ENCODE measurements around the gene LEFTY2. TPM values are rescaled to one million over a fixed set of nuclear protein-coding genes. Genes with fewer than 3 reads are reported as not detected.

LEFTY2 gene
- total and polyA plus RNA-seq, 9 of the 15 experiments (the other 6 are each of a cell fraction or from before 2014, with no cell fraction given): 0.04 to 0.14 TPM; not detected in 7

GRCh38 chr1:225941942-225942222 is 862 bp upstream of the LEFTY2 start:
- ATAC-seq: no peak
- FAIRE-seq: peak; percentile 11
- ChIA-PET CTCF (ENCODE audit: low intra/inter-chr PET ratio) (no interaction called here), POLR2A (interaction anchor here (1.4 kb wide), 1 partner anchor 16 kb away, joined by 7 read pairs; no protein-coding TSS in a partner anchor)
- DNase-seq (ENCODE audit: extremely low read depth in 1 of 4, low spot score in 3 of 4): no peak
- Histone ChIP-seq H3K9me3 (replicated peaks; ENCODE audit: control insufficient read depth, insufficient read depth, low read depth, low read length) (no peaks in the 10 kb centered on the region), H3K9ac (ENCODE audit: insufficient read depth in 1 of 2, low read depth in 2 of 2, low read length in 2 of 2) (peak overlapping the region in 1 of 2 experiments; percentile 71; a peak in 1 of 4 replicates), H3K36me3 (ENCODE audit: control insufficient read depth, insufficient read depth, low read length) (no peaks in the 10 kb centered on the region), H2AFZ (ENCODE audit: low read depth, low read length) (peak overlapping the region; percentile 0; the same call in 1 of the 2 replicates), H3K79me2 (ENCODE audit: control insufficient read depth, insufficient read depth, low read length) (no peaks in the 10 kb centered on the region), H3K4me1 (replicated peaks in 1 of 2; ENCODE audit: control insufficient read depth in 2 of 2, insufficient read depth in 2 of 2, low read length in 2 of 2) (peaks cover 7 to 23% of the 10 kb centered on the region in 2 experiments; a peak in 4 of 5 replicates), H3K27me3 (ENCODE audit: control insufficient read depth in 2 of 2, insufficient read depth in 2 of 2, low read length in 2 of 2) (no peaks in the 10 kb centered on the region), H4K20me1 (replicated peaks; ENCODE audit: control insufficient read depth, insufficient read depth, low read length) (no peaks in the 10 kb centered on the region), H3K4me3 (no peak overlapping the region), H3K27ac (ENCODE audit: extremely low read depth, low read depth, low read length) (no peak overlapping the region), H3K9me1 (ENCODE audit: control insufficient read depth, insufficient read depth, low read length) (no peaks in the 10 kb centered on the region), H3K4me2 (ENCODE audit: insufficient read depth, low read length) (no peak overlapping the region)
- no peak for TF ChIP-seq KDM1A (IDR thresholded peaks at IDR 0.05)
- peak; percentile 24; the same call in 1 of the 2 replicates for TF ChIP-seq TOE1 (IDR thresholded peaks at IDR 0.05; ENCODE audit: borderline replicate concordance)
- TF ChIP-seq TOE1 (CRISPR knock-in tag; IDR thresholded peaks at IDR 0.05; ENCODE audit: borderline replicate concordance, low read depth): no peak
- peak; percentile 23 for TF ChIP-seq PRDM10 (IDR thresholded peaks at IDR 0.05; ENCODE audit: partially characterized antibody)
- TF ChIP-seq MAZ (CRISPR knock-in tag; conservative IDR thresholded peaks at IDR 0.05 in 1 of 2, IDR thresholded peaks at IDR 0.05 in 1 of 2): 0 out of 4 replicates have a peak, but pooled peaks of 1 of the 2 experiments have one; percentile 16
- BruUV-seq (replicated peaks): no TSS peak
- in situ Hi-C loops (cut with MboI): no loop called here
- intact Hi-C loops (cut with micrococcal nuclease): no loop called here
- 10% methylated on average over 1 of the region's 1 CpG for WGBS (ENCODE audit: insufficient coverage, low coverage, missing lambda C conversion rate)
